GM23338 (cell line): ENCODE measurements around the gene IGF2BP1. TPM values are rescaled to one million over a fixed set of nuclear protein-coding genes. Genes with fewer than 3 reads are reported as not detected.

Experiments used
- ATAC-seq: fragments of 200-7000 bp; cut with Tn5 transposase; 3 replicates; pipeline ENCODE4 v1.9.1; 2020
- DNase-seq: peaks from one replicate; pipeline ENCODE4 v3.0.0-alpha.2; 2015; ENCODE audit warnings: low spot score
- H2AFZ ChIP-seq: fragments of 200-600 bp; sonication (generic); 2 replicates; pipeline ENCODE4 v1.8.0; 2016; ENCODE audit warnings: antibody characterized with exemption, mild to moderate bottlenecking, moderate library complexity
- H3F3A ChIP-seq: fragments of 200-600 bp; sonication (generic); replicated peaks from 2 replicates; pipeline ENCODE4 v1.8.0; 2017; ENCODE audit warnings: antibody characterized with exemption, mixed run types, low read depth
- H3K27ac ChIP-seq: fragments of 200-600 bp; sonication (generic); 2 replicates; pipeline ENCODE4 v1.6.1; 2016; ENCODE audit warnings: low read depth
- H3K27me3 ChIP-seq: fragments of 200-600 bp; sonication (generic); 2 replicates; pipeline ENCODE4 v1.8.0; 2016; ENCODE audit warnings: mild to moderate bottlenecking, mixed run types, moderate library complexity; ENCODE audit not compliant: insufficient read depth
- H3K36me3 ChIP-seq: fragments of 200-600 bp; sonication (generic); 2 replicates; pipeline ENCODE4 v1.8.0; 2016; ENCODE audit warnings: mild to moderate bottlenecking; ENCODE audit not compliant: insufficient read depth
- H3K4me1 ChIP-seq: fragments of 200-600 bp; sonication (generic); 2 replicates; pipeline ENCODE4 v1.8.0; 2016; ENCODE audit warnings: mild to moderate bottlenecking, moderate library complexity; ENCODE audit not compliant: insufficient read depth
- H3K4me2 ChIP-seq: fragments of 200-600 bp; sonication (generic); 2 replicates; pipeline ENCODE4 v1.7.1; 2017; ENCODE audit warnings: mixed run types
- H3K4me3 ChIP-seq: fragments of 200-600 bp; sonication (generic); 2 replicates; pipeline ENCODE4 v1.6.1; 2016; ENCODE audit warnings: mixed run types
- H3K79me2 ChIP-seq: fragments of 200-600 bp; sonication (generic); replicated peaks from 2 replicates; pipeline ENCODE4 v1.8.0; 2017; ENCODE audit warnings: mild to moderate bottlenecking; ENCODE audit not compliant: insufficient read depth
- H3K9me2 ChIP-seq: fragments of 200-600 bp; sonication (generic); 2 replicates; pipeline ENCODE4 v1.8.0; 2017; ENCODE audit not compliant: insufficient read depth
- H4K20me1 ChIP-seq: fragments of 200-600 bp; sonication (generic); replicated peaks from 2 replicates; pipeline ENCODE4 v1.8.0; 2017; ENCODE audit warnings: mild to moderate bottlenecking; ENCODE audit not compliant: insufficient read depth
- H3K27ac Mint-ChIP-seq: 2 replicates; pipeline ENCODE4 v1.8.0; 2020; ENCODE audit warnings: inconsistent platforms, mild to moderate bottlenecking, moderate library complexity, mixed read lengths
- H3K27me3 Mint-ChIP-seq: 3 replicates; pipeline ENCODE4 v1.8.0; 2022; ENCODE audit warnings: low read depth, mild to moderate bottlenecking, moderate library complexity, mixed read lengths, inconsistent platforms; ENCODE audit not compliant: insufficient read depth, poor library complexity
- H3K36me3 Mint-ChIP-seq: 3 replicates; pipeline ENCODE4 v1.8.0; 2021; ENCODE audit warnings: low read depth, mild to moderate bottlenecking, inconsistent platforms, moderate library complexity, mixed read lengths
- H3K4me1 Mint-ChIP-seq: 3 replicates; pipeline ENCODE4 v1.8.0; 2020; ENCODE audit warnings: mild to moderate bottlenecking, inconsistent platforms, mixed read lengths
- H3K4me3 Mint-ChIP-seq: 3 replicates; pipeline ENCODE4 v1.8.0; 2021; ENCODE audit warnings: moderate library complexity, mild to moderate bottlenecking, inconsistent platforms, mixed read lengths
- H3K9me3 Mint-ChIP-seq: 3 replicates; pipeline ENCODE4 v1.8.0; 2020; ENCODE audit warnings: moderate library complexity, mild to moderate bottlenecking, inconsistent platforms, mixed read lengths
- CREB1 ChIP-seq: fragments of 250-450 bp; sonication (Bioruptor Pico); IDR thresholded peaks from 2 replicates; pipeline ENCODE4 v1.5.0; 2020; ENCODE audit warnings: low read depth, mild to moderate bottlenecking, moderate library complexity
- EZH2 ChIP-seq: fragments of 200-600 bp; sonication (generic); IDR thresholded peaks from one replicate; pipeline ENCODE4 v1.8.0; 2017; ENCODE audit warnings: antibody characterized with exemption, mild to moderate bottlenecking, low read depth; ENCODE audit not compliant: unreplicated experiment
- JUNB ChIP-seq: IDR thresholded peaks from one replicate; pipeline ENCODE4 v1.6.1; 2016; ENCODE audit warnings: antibody characterized with exemption; ENCODE audit not compliant: unreplicated experiment
- NANOG ChIP-seq: IDR thresholded peaks from 2 replicates; pipeline ENCODE4 v1.6.1; 2016; ENCODE audit warnings: antibody characterized with exemption, borderline replicate concordance
- POLR2AphosphoS5 ChIP-seq: IDR thresholded peaks from 2 replicates; pipeline ENCODE4 v1.6.1; 2016; ENCODE audit warnings: antibody characterized with exemption, low read depth
- STAT1 ChIP-seq: IDR thresholded peaks from one replicate; pipeline ENCODE4 v1.6.1; 2016; ENCODE audit warnings: antibody characterized with exemption; ENCODE audit not compliant: unreplicated experiment
- ZNF114 ChIP-seq: fragments of 250-450 bp; sonication (Bioruptor Pico); IDR thresholded peaks from 2 replicates; pipeline ENCODE4 v1.5.0; 2020; ENCODE audit warnings: mild to moderate bottlenecking, moderate library complexity
- ZNF331 ChIP-seq: fragments of 250-450 bp; sonication (Bioruptor Pico); IDR thresholded peaks from 2 replicates; pipeline ENCODE4 v1.5.0; 2020; ENCODE audit warnings: low read depth, mild to moderate bottlenecking, moderate library complexity
- polyA plus RNA-seq: library from polyadenylated mRNA; unstranded; fragments of >200 nt; fragmentation: Nextera tagmentation; extraction: Ambion mirVana; gene quantifications from 2 replicates; pipeline ENCODE4 v1.2.1, GENCODE V29; 2016
- total RNA-seq: library from RNA; depleted of rRNA; stranded (reverse); fragments of >200 nt; shearing (Covaris generic); gene quantifications from 2 replicates; pipeline ENCODE4 v1.2.3, GENCODE V29; 2014
- TF ChIP-seq, protein P1 (sequence below): IDR thresholded peaks from one replicate; pipeline ENCODE4 v1.6.1; 2018; ENCODE audit warnings: antibody characterized with exemption; ENCODE audit not compliant: unreplicated experiment
- TF ChIP-seq, protein P2 (sequence below), 2 experiments: fragments of 200-600 bp in 1 of 2; sonication (generic) in 1 of 2; conservative IDR thresholded peaks; 2 replicates each; pipeline versions ENCODE4 v1.5.1 to v1.6.1; 2016 to 2017; ENCODE audit warnings: antibody characterized with exemption in 2 of 2, low read depth in 2 of 2, mild to moderate bottlenecking in 2 of 2, moderate library complexity in 1 of 2

Gene IGF2BP1
- total and polyA plus RNA-seq, 2 experiments from 2014 or later: 68.6 to 249 TPM

GRCh38 chr17:49063652-49064051, 66.5 kb downstream of the IGF2BP1 start (continued):
- TF ChIP-seq, protein P1, sequence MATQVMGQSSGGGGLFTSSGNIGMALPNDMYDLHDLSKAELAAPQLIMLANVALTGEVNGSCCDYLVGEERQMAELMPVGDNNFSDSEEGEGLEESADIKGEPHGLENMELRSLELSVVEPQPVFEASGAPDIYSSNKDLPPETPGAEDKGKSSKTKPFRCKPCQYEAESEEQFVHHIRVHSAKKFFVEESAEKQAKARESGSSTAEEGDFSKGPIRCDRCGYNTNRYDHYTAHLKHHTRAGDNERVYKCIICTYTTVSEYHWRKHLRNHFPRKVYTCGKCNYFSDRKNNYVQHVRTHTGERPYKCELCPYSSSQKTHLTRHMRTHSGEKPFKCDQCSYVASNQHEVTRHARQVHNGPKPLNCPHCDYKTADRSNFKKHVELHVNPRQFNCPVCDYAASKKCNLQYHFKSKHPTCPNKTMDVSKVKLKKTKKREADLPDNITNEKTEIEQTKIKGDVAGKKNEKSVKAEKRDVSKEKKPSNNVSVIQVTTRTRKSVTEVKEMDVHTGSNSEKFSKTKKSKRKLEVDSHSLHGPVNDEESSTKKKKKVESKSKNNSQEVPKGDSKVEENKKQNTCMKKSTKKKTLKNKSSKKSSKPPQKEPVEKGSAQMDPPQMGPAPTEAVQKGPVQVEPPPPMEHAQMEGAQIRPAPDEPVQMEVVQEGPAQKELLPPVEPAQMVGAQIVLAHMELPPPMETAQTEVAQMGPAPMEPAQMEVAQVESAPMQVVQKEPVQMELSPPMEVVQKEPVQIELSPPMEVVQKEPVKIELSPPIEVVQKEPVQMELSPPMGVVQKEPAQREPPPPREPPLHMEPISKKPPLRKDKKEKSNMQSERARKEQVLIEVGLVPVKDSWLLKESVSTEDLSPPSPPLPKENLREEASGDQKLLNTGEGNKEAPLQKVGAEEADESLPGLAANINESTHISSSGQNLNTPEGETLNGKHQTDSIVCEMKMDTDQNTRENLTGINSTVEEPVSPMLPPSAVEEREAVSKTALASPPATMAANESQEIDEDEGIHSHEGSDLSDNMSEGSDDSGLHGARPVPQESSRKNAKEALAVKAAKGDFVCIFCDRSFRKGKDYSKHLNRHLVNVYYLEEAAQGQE: no peak
- TF ChIP-seq JUNB: no peak

DNA sequence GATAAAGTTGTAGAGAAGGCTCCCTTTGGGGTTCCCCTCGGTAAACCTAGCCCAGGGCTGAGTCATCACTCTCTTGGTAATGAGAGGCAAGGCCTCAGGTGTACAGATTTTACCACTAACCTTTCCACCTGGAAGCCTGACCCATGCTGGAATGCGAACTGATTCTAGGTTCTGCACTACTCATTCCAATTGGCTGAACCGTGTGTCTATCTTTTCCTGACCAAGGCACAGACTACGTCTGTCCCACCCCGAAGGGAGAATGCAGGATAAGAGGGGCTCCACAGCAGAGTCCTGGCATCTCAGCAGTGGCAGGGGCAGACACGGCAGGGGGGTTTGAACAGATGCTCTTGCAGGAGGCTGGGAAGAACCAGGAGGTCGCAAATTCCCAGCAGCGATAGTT, 70.0 kb downstream of the IGF2BP1 start:
- Mint-ChIP-seq H3K36me3 (no peaks in the 10 kb centered on the region), H3K4me1 (no peaks in the 10 kb centered on the region), H3K27me3 (peaks cover 13% of the 10 kb centered on the region), H3K9me3 (no peaks in the 10 kb centered on the region), H3K4me3 (no peak overlapping the region), H3K27ac (no peak overlapping the region)
- 0 out of 2 replicates have a peak, but pooled peaks cover 4% of the 10 kb centered on the region for H3K4me1 ChIP-seq
- H2AFZ ChIP-seq: peak overlapping the region; percentile 38; the same call in 1 of the 2 replicates
- DNase-seq (peak; percentile 66), ATAC-seq (peak; percentile 84)
- no peaks in the 10 kb centered on the region for H3K36me3 ChIP-seq
- no peak overlapping the region for H3K4me2 ChIP-seq
- no peaks in the 10 kb centered on the region for H3F3A ChIP-seq
- H4K20me1 ChIP-seq: no peaks in the 10 kb centered on the region
- no peak overlapping the region for H3K27ac ChIP-seq
- H3K4me3 ChIP-seq: no peak overlapping the region
- no peaks in the 10 kb centered on the region for H3K27me3 ChIP-seq
- no peaks in the 10 kb centered on the region for H3K79me2 ChIP-seq
- H3K9me2 ChIP-seq: no peaks in the 10 kb centered on the region
- TF ChIP-seq STAT1 (no peak), NANOG (no peak), POLR2AphosphoS5 (no peak), CREB1 (CRISPR knock-in tag) (no peak), ZNF114 (CRISPR knock-in tag) (no peak), ZNF331 (CRISPR knock-in tag) (no peak), EZH2 (no peak)
- TF ChIP-seq, protein P2, sequence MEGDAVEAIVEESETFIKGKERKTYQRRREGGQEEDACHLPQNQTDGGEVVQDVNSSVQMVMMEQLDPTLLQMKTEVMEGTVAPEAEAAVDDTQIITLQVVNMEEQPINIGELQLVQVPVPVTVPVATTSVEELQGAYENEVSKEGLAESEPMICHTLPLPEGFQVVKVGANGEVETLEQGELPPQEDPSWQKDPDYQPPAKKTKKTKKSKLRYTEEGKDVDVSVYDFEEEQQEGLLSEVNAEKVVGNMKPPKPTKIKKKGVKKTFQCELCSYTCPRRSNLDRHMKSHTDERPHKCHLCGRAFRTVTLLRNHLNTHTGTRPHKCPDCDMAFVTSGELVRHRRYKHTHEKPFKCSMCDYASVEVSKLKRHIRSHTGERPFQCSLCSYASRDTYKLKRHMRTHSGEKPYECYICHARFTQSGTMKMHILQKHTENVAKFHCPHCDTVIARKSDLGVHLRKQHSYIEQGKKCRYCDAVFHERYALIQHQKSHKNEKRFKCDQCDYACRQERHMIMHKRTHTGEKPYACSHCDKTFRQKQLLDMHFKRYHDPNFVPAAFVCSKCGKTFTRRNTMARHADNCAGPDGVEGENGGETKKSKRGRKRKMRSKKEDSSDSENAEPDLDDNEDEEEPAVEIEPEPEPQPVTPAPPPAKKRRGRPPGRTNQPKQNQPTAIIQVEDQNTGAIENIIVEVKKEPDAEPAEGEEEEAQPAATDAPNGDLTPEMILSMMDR (conservative IDR thresholded peaks at IDR 0.05; ENCODE audit: low read depth in 2 of 2): no peak
- TF ChIP-seq, protein P1: no peak
